Fibroblast of lung (primary cell): ENCODE measurements around the gene KCTD21. TPM values are rescaled to one million over a fixed set of nuclear protein-coding genes. Genes with fewer than 3 reads are reported as not detected.
A peak's percentile ranks its signal among the peaks of the same experiment; 100 is the strongest.

Experiments used
- DNase-seq, 2 donors: peaks; one replicate each; pipeline versions ENCODE4 v3.0.0 to v3.0.0-alpha.2; 2010; ENCODE audit warnings: low read depth in 2 of 2
- H2AFZ ChIP-seq: 2 replicates; pipeline ENCODE4 v1.5.1; 2012; ENCODE audit warnings: low read length, control low read depth, inconsistent platforms
- H3K27ac ChIP-seq: 2 replicates; pipeline ENCODE4 v1.5.1; 2011; ENCODE audit warnings: low read length, control low read depth; ENCODE audit not compliant: insufficient read depth
- H3K27me3 ChIP-seq: 2 replicates; pipeline ENCODE4 v1.5.1; 2011; ENCODE audit warnings: mild to moderate bottlenecking, low read length; ENCODE audit not compliant: control insufficient read depth, insufficient read depth
- H3K36me3 ChIP-seq: 2 replicates; pipeline ENCODE4 v1.5.1; 2011; ENCODE audit warnings: low read length; ENCODE audit not compliant: control insufficient read depth, insufficient read depth
- H3K4me1 ChIP-seq: 2 replicates; pipeline ENCODE4 v1.5.1; 2011; ENCODE audit warnings: low read length; ENCODE audit not compliant: control insufficient read depth, insufficient read depth; ENCODE audit errors: extremely low read depth
- H3K4me2 ChIP-seq: 2 replicates; pipeline ENCODE4 v1.5.1; 2011; ENCODE audit warnings: low read length, control low read depth; ENCODE audit not compliant: insufficient read depth; ENCODE audit errors: extremely low read depth
- H3K4me3 ChIP-seq, 4 experiments: fragments of 200-600 bp in 1 of 4; sonication (generic) in 1 of 4; replicated peaks in 1 of 4; 2 replicates each; pipeline ENCODE4 v1.5.1; 2011 to 2016; ENCODE audit warnings: low read length in 4 of 4, low read depth in 3 of 4, mild to moderate bottlenecking in 3 of 4, control low read depth in 2 of 4, inconsistent platforms in 1 of 4, mixed read lengths in 1 of 4; ENCODE audit not compliant: insufficient read depth in 1 of 4; ENCODE audit errors: control extremely low read depth in 1 of 4
- H3K79me2 ChIP-seq: 2 replicates; pipeline ENCODE4 v1.5.1; 2012; ENCODE audit warnings: mild to moderate bottlenecking, low read length, inconsistent platforms; ENCODE audit not compliant: control insufficient read depth, insufficient read depth
- H3K9ac ChIP-seq: 2 replicates; pipeline ENCODE4 v1.5.1; 2011; ENCODE audit warnings: mild to moderate bottlenecking, low read length, control low read depth; ENCODE audit not compliant: insufficient read depth
- H3K9me3 ChIP-seq: 2 replicates; pipeline ENCODE4 v1.5.1; 2012; ENCODE audit warnings: low read depth, low read length; ENCODE audit not compliant: control insufficient read depth, insufficient read depth
- H4K20me1 ChIP-seq: 2 replicates; pipeline ENCODE4 v1.5.1; 2011; ENCODE audit warnings: low read length; ENCODE audit not compliant: control insufficient read depth, insufficient read depth; ENCODE audit errors: extremely low read depth
- CTCF ChIP-seq, 2 donors: IDR thresholded peaks in 1 of 2; conservative IDR thresholded peaks in 1 of 2; 1 replicate in 1 of 2; 2 replicates in 1 of 2; pipeline ENCODE4 v1.5.1; 2011 to 2012; ENCODE audit warnings: low read length in 2 of 2, control low read depth in 1 of 2, inconsistent platforms in 1 of 2, low read depth in 1 of 2, mild to moderate bottlenecking in 1 of 2
- EZH2 ChIP-seq: IDR thresholded peaks from 2 replicates; pipeline ENCODE4 v1.5.1; 2012; ENCODE audit warnings: low read length, control low read depth, mild to moderate bottlenecking; ENCODE audit errors: missing control alignments
- polyA plus RNA-seq, 2 donors: library from polyadenylated mRNA; depleted of rRNA in 1 of 2; stranded (reverse) in 1 of 2; unstranded in 1 of 2; fragments of >200 nt; gene quantifications; 2 replicates each; pipeline ENCODE4 v1.2.1, GENCODE V29; 2011 to 2012; ENCODE audit warnings: missing spikeins in 1 of 2
- total RNA-seq: library from RNA; depleted of rRNA; stranded (reverse); fragments of >200 nt; gene quantifications from 2 replicates; pipeline ENCODE4 v1.2.1, GENCODE V29; 2014

Gene KCTD21
- total and polyA plus RNA-seq, 2 donors (not counting 1 experiment from before 2014, with no cell fraction given) = 8.1 to 15.9 TPM

GRCh38 chr11:78149646-78150045 is 38.8 kb downstream of the KCTD21 start:
- Histone ChIP-seq H3K9ac (no peak overlapping the region), H3K4me2 (no peak overlapping the region), H2AFZ (no peak overlapping the region), H4K20me1 (no peaks in the 10 kb centered on the region), H3K27me3 (no peaks in the 10 kb centered on the region), H3K4me1 (no peaks in the 10 kb centered on the region), H3K79me2 (no peaks in the 10 kb centered on the region), H3K27ac (no peak overlapping the region), H3K4me3 (no peak overlapping the region), H3K36me3 (no peaks in the 10 kb centered on the region), H3K9me3 (no peaks in the 10 kb centered on the region)
- TF ChIP-seq EZH2 (no peak), CTCF (conservative IDR thresholded peaks at IDR 0.05 in 1 of 2, IDR thresholded peaks at IDR 0.05 in 1 of 2; ENCODE audit: low read depth in 1 of 2, low read length in 2 of 2) (peak; percentile 46 to 59)
- DNase-seq = peak; percentile 54 to 91

- Histone ChIP-seq H4K20me1 (no peaks in the 10 kb centered on the region), H3K79me2 (no peaks in the 10 kb centered on the region), H2AFZ (no peak overlapping the region), H3K36me3 (no peaks in the 10 kb centered on the region), H3K9me3 (no peaks in the 10 kb centered on the region), H3K27me3 (no peaks in the 10 kb centered on the region), H3K9ac (no peak overlapping the region), H3K27ac (no peak overlapping the region), H3K4me3 (no peak overlapping the region), H3K4me2 (no peak overlapping the region), H3K4me1 (no peaks in the 10 kb centered on the region)
- no peak for TF ChIP-seq CTCF (conservative IDR thresholded peaks at IDR 0.05 in 1 of 2, IDR thresholded peaks at IDR 0.05 in 1 of 2; ENCODE audit: low read depth in 1 of 2, low read length in 2 of 2)
- no peak for DNase-seq
Measured at GRCh38 chr11:78147807-78148206, 40.6 kb downstream of the KCTD21 start.

GRCh38 chr11:78145511-78146025 is 42.9 kb downstream of the KCTD21 start:
- H3K36me3 ChIP-seq = peaks cover 3% of the 10 kb centered on the region
- no peak overlapping the region for H3K4me2 ChIP-seq
- H3K4me3 ChIP-seq = no peak overlapping the region
- H3K79me2 ChIP-seq = no peaks in the 10 kb centered on the region
- DNase-seq = no peak
- H2AFZ ChIP-seq = no peak overlapping the region
- no peaks in the 10 kb centered on the region for H4K20me1 ChIP-seq
- no peaks in the 10 kb centered on the region for H3K9me3 ChIP-seq
- H3K4me1 ChIP-seq = no peaks in the 10 kb centered on the region
- TF ChIP-seq CTCF (conservative IDR thresholded peaks at IDR 0.05 in 1 of 2, IDR thresholded peaks at IDR 0.05 in 1 of 2; ENCODE audit: low read depth in 1 of 2, low read length in 2 of 2) (no peak), EZH2 (no peak)
- H3K27ac ChIP-seq = no peak overlapping the region
- no peaks in the 10 kb centered on the region for H3K27me3 ChIP-seq
- no peak overlapping the region for H3K9ac ChIP-seq
